HG03175 (cell line): Measurements from ENCODE around the gene CENPM.

Experiments
- ATAC-seq: cut with Tn5 transposase; IDR thresholded peaks from one replicate; pipeline ENCODE4 v1.9.1; 2021; ENCODE audit warnings: mild to moderate bottlenecking, moderate library complexity; ENCODE audit not compliant: unreplicated experiment

CENPM gene

GRCh38 chr22:41915035-41915785 lies 31.7 kb downstream of the CENPM start, which contains the start of gene SHISA8:
Gene SHISA8 (minus strand): TSS chr22:41915074. CDS start chr22:41914667, 407 bp downstream.
- peak; percentile 28 for ATAC-seq

GRCh38 chr22:41914611-41915034 lies 32.3 kb downstream of the CENPM start:
- ATAC-seq: no peak

GRCh38 chr22:41913842-41914534 lies 33.0 kb downstream of the CENPM start:
- ATAC-seq: no peak

- no peak for ATAC-seq
These were observed 33.8 kb downstream of the CENPM start for GRCh38 chr22:41913040-41913719.

GRCh38 chr22:41912338-41913039 lies 34.5 kb downstream of the CENPM start:
- ATAC-seq: no peak

- ATAC-seq: no peak
These were observed 35.8 kb downstream of the CENPM start for GRCh38 chr22:41911001-41911611.

GRCh38 chr22:41910050-41911000 lies 36.6 kb downstream of the CENPM start:
- ATAC-seq: no peak

GRCh38 chr22:41909310-41910049 lies 37.5 kb downstream of the CENPM start:
- no peak for ATAC-seq

GRCh38 chr22:41908411-41909309 lies 38.3 kb downstream of the CENPM start:
- no peak for ATAC-seq

- no peak for ATAC-seq
These were observed 39.2 kb downstream of the CENPM start for GRCh38 chr22:41907436-41908401.

GRCh38 chr22:41906822-41907221 lies 40.1 kb downstream of the CENPM start:
- no peak for ATAC-seq

- no peak for ATAC-seq
These were observed 41.3 kb downstream of the CENPM start for GRCh38 chr22:41905411-41906202.

GRCh38 chr22:41904450-41905410 lies 42.2 kb downstream of the CENPM start:
- no peak for ATAC-seq

- no peak for ATAC-seq
These were observed 44.0 kb downstream of the CENPM start for GRCh38 chr22:41902932-41903421.

GRCh38 chr22:41902016-41902415 lies 44.9 kb downstream of the CENPM start:
- no peak for ATAC-seq
